B cell (primary cell): Measurements from ENCODE around the gene TMC8. TPM values are rescaled to one million over a fixed set of nuclear protein-coding genes. Genes with fewer than 3 reads are reported as not detected.

ENCODE experiments used
- ATAC-seq: fragments of 200-7000 bp; cut with Tn5 transposase; one replicate; pipeline ENCODE4 v1.10.0; 2021; ENCODE audit warnings: low read depth, mild to moderate bottlenecking, moderate number of reproducible peaks, moderate library complexity
- CTCF ChIA-PET: fragments of 350-600 bp; sonication (Branson Sonifier 250); formaldehyde crosslinking; loops from one replicate; lab custom pipeline; 2021; ENCODE audit warnings: antibody characterized with exemption, inconsistent platforms; lab: Charles Lee
- POLR2A ChIA-PET: fragments of 350-600 bp; sonication (Branson Sonifier 250); formaldehyde crosslinking; loops from one replicate; lab custom pipeline; 2021; ENCODE audit warnings: antibody characterized with exemption; lab: Charles Lee
- DNase-seq: peaks from one replicate; pipeline ENCODE4 v3.0.0; 2013
- H2AFZ ChIP-seq: 2 replicates; pipeline ENCODE4 v1.6.1; 2012; ENCODE audit warnings: mild to moderate bottlenecking, low read depth, low read length; ENCODE audit not compliant: insufficient read depth, poor library complexity, severe bottlenecking
- H3K27ac ChIP-seq, 2 donors: 1 replicate in 1 of 2; 2 replicates in 1 of 2; pipeline ENCODE4 v1.5.1; 2012 to 2013; ENCODE audit warnings: low read length in 2 of 2, mild to moderate bottlenecking in 2 of 2, moderate library complexity in 1 of 2
- H3K27me3 ChIP-seq, 4 experiments: fragments of 200-600 bp in 1 of 4; sonication (generic) in 1 of 4; replicated peaks in 1 of 4; 1 replicate in 2 of 4; 2 replicates in 2 of 4; pipeline versions ENCODE4 v1.6.1 to v1.7.0; 2013 to 2016; ENCODE audit warnings: low read length in 3 of 4, mild to moderate bottlenecking in 2 of 4, mixed read lengths in 1 of 4, moderate library complexity in 1 of 4; ENCODE audit not compliant: insufficient read depth in 4 of 4, control insufficient read depth in 3 of 4; ENCODE audit errors: control extremely low read depth in 1 of 4
- H3K36me3 ChIP-seq, 2 experiments: replicated peaks in 1 of 2; 1 replicate in 1 of 2; 2 replicates in 1 of 2; pipeline versions ENCODE4 v1.6.1 to v1.7.1; 2013; ENCODE audit warnings: low read length in 1 of 2; ENCODE audit not compliant: insufficient read depth in 2 of 2, control insufficient read depth in 1 of 2; ENCODE audit errors: control extremely low read depth in 1 of 2, extremely low read depth in 1 of 2
- H3K4me1 ChIP-seq, 2 donors: fragments of 200-600 bp in 1 of 2; sonication (generic) in 1 of 2; 1 replicate in 1 of 2; 2 replicates in 1 of 2; pipeline versions ENCODE4 v1.5.1 to v1.6.1; 2013 to 2017; ENCODE audit warnings: low read length in 2 of 2; ENCODE audit not compliant: control insufficient read depth in 2 of 2, insufficient read depth in 2 of 2
- H3K4me2 ChIP-seq: replicated peaks from 2 replicates; pipeline ENCODE3; 2012; ENCODE audit warnings: mild to moderate bottlenecking, low read depth, low read length; ENCODE audit not compliant: poor library complexity, severe bottlenecking
- H3K4me3 ChIP-seq, 5 experiments: fragments of 200-600 bp in 1 of 5; sonication (generic) in 1 of 5; 1 replicate in 3 of 5; 2 replicates in 2 of 5; pipeline versions ENCODE4 v1.5.1 to v1.7.0; 2011 to 2016; ENCODE audit warnings: low read length in 4 of 5, mild to moderate bottlenecking in 4 of 5, low read depth in 2 of 5, control low read depth in 1 of 5, moderate library complexity in 1 of 5; ENCODE audit not compliant: insufficient read depth in 1 of 5; ENCODE audit errors: control extremely low read depth in 1 of 5, extremely low read depth in 1 of 5
- H3K79me2 ChIP-seq: fragments of 200-600 bp; sonication (generic); one replicate; pipeline ENCODE4 v1.6.0; 2016; ENCODE audit warnings: low read length; ENCODE audit not compliant: control insufficient read depth, insufficient read depth
- H3K9ac ChIP-seq: fragments of 200-600 bp; sonication (generic); 2 replicates; pipeline ENCODE4 v1.6.1; 2017; ENCODE audit warnings: mild to moderate bottlenecking, low read length, moderate library complexity
- H3K9me3 ChIP-seq, 3 donors: one replicate each; pipeline versions ENCODE4 v1.6.1 to v1.7.1; 2013; ENCODE audit warnings: low read length in 2 of 3; ENCODE audit not compliant: control insufficient read depth in 2 of 3, insufficient read depth in 1 of 3; ENCODE audit errors: control extremely low read depth in 1 of 3
- H4K20me1 ChIP-seq: 2 replicates; pipeline ENCODE4 v1.6.0; 2012; ENCODE audit warnings: mild to moderate bottlenecking, low read length; ENCODE audit not compliant: insufficient read depth, control insufficient read depth, poor library complexity, severe bottlenecking
- H3K27ac Mint-ChIP-seq: one replicate; pipeline ENCODE4 v1.8.0; 2021; ENCODE audit warnings: mixed read lengths
- H3K27me3 Mint-ChIP-seq: one replicate; pipeline ENCODE4 v1.8.0; 2021; ENCODE audit warnings: mixed read lengths
- H3K4me1 Mint-ChIP-seq: one replicate; pipeline ENCODE4 v1.8.0; 2021; ENCODE audit warnings: mixed read lengths
- H3K4me3 Mint-ChIP-seq: one replicate; pipeline ENCODE4 v1.8.0; 2021; ENCODE audit warnings: mixed read lengths
- H3K9me3 Mint-ChIP-seq: one replicate; pipeline ENCODE4 v1.8.0; 2022; ENCODE audit warnings: mixed read lengths; ENCODE audit not compliant: insufficient read depth
- CTCF ChIP-seq: fragments of 200-600 bp; IDR thresholded peaks from one replicate; pipeline ENCODE4 v1.8.0; 2022; ENCODE audit warnings: antibody characterized with exemption, mild to moderate bottlenecking
- EZH2 ChIP-seq: IDR thresholded peaks from 2 replicates; pipeline ENCODE4 v1.6.1; 2012; ENCODE audit warnings: borderline replicate concordance, low read depth, mild to moderate bottlenecking, moderate library complexity, low read length; ENCODE audit not compliant: insufficient read depth, poor library complexity, severe bottlenecking
- WGBS: methylation state at CpG from one replicate; pipeline ENCODE4 v1.1.5; 2013; ENCODE audit warnings: missing lambda C conversion rate; ENCODE audit not compliant: insufficient coverage; 5-methylcytosine and 5-hydroxymethylcytosine counted together
- intact Hi-C: fragments of 100-400 bp; cut with micrococcal nuclease; formaldehyde crosslinking; loops from one replicate; pipeline ENCODE4 v1.10.0; 2022
- polyA plus RNA-seq: library from polyadenylated mRNA; depleted of rRNA; stranded (reverse); fragments of >200 nt; gene quantifications from 2 replicates; pipeline ENCODE4 v1.2.3, GENCODE V29; 2012
- total RNA-seq, 2 donors: library from RNA; stranded (reverse); fragments of 120-200 nt in 1 of 2; gene quantifications; 1 replicate in 1 of 2; 2 replicates in 1 of 2; pipeline versions ENCODE4 v1.2.3 to v1.2.4, GENCODE V29; 2013 to 2022

TMC8 gene
- total and polyA plus RNA-seq, 2 donors (not counting 1 experiment from before 2014, with no cell fraction given), result 235 to 352 TPM

GRCh38 chr17:78135858-78136500 is 5.4 kb downstream of the TMC8 start:
- H3K4me3 Mint-ChIP-seq, result peak overlapping the region; percentile 34
- ATAC-seq, result no peak
- Histone ChIP-seq H3K27ac (no peak overlapping the region), H2AFZ (no peak overlapping the region), H3K4me1 (peaks cover 64 to 86% of the 10 kb centered on the region in 2 donors), H3K27me3 (no peaks in the 10 kb centered on the region), H4K20me1 (peaks cover 70% of the 10 kb centered on the region), H3K4me2 (no peak overlapping the region), H3K79me2 (peaks cover 45% of the 10 kb centered on the region), H3K9me3 (peaks cover 0 to 10% (median 0%) of the 10 kb centered on the region in 3 donors), H3K36me3 (peaks cover 0 to 68% of the 10 kb centered on the region in 2 experiments), H3K4me3 (no peak overlapping the region), H3K9ac (no peak overlapping the region)
- intact Hi-C loops, result loop anchor here (10.0 kb wide), 1 partner anchor 1699 kb away; the partner anchor contains the start of gene CBX4
- no peak for DNase-seq
- H3K4me1 Mint-ChIP-seq, result peaks cover 72% of the 10 kb centered on the region
- peak overlapping the region; percentile 86 for H3K27ac Mint-ChIP-seq
- WGBS, result 96% methylated on average over 4 of the region's 9 CpGs
- no peaks in the 10 kb centered on the region for H3K9me3 Mint-ChIP-seq
- no peaks in the 10 kb centered on the region for H3K27me3 Mint-ChIP-seq
- CTCF ChIA-PET, result interaction anchor here (0.7 to 14.1 kb wide), 13 partner anchors 9 to 695 kb away, joined by 4 to 357 read pairs (median 17); partner anchors contain the start of genes C17orf99, SYNGR2, TK1 and TMC6
- POLR2A ChIA-PET, result interaction anchor here (0.8 to 22.6 kb wide), 4 partner anchors 8 to 39 kb away, joined by 3 to 432 read pairs (median 20); partner anchors contain the start of gene SYNGR2
- TF ChIP-seq CTCF, result no peak
- TF ChIP-seq EZH2, result no peak
